TTC549 (cell line): Measurements from ENCODE around the gene CLDN16.

Source experiments
- FAIRE-seq: peaks from 2 replicates; lab custom pipeline; 2012; peaks lifted over from hg19 to GRCh38; lab: Jason Lieb, UNC

The CLDN16 gene

DNA sequence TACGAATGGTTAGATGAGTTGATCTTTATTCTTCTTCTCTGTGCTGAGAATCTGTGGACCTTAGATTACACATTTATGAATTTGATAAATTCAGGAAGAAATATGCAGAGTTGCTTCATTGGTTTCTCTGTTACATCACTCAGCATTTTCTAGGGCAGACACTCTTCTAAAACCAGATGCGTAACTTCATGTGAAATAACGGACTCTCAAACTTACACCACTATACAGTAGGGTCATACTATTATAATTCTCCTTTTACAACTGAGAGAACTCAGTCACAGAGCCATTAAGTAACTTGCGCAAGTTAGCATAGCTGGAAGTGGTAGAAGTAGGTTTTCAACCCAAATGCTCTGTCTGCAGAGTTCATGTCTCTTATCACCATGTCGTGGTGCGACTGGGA is 56.0 kb downstream of the CLDN16 start:
- no peak for FAIRE-seq

DNA sequence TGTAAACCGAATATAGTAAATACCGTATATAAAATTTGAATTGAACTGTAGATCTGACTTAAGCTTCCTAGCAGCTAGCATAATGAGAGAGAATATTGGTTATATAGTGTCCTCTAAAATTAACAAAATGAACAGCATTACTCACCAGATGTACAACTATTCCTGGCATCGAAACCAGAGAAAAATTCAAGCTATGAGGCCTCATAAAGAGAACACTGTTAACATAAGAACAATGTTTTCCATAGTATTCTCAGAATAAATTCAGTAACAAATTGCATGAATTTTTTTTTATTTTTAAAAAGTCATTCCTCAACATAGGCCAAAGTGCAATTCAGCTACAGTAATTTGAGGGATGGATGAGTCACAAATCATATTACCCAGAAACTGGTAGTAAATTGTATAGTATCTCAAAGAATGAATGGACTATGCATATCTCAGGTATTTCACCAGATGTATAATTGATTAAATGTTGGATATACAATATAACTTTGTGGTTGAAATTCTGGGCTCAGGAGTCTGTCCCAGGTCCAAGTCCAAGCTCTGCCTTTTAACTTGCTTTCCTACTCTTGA is 56.7 kb downstream of the CLDN16 start:
- FAIRE-seq = no peak

DNA sequence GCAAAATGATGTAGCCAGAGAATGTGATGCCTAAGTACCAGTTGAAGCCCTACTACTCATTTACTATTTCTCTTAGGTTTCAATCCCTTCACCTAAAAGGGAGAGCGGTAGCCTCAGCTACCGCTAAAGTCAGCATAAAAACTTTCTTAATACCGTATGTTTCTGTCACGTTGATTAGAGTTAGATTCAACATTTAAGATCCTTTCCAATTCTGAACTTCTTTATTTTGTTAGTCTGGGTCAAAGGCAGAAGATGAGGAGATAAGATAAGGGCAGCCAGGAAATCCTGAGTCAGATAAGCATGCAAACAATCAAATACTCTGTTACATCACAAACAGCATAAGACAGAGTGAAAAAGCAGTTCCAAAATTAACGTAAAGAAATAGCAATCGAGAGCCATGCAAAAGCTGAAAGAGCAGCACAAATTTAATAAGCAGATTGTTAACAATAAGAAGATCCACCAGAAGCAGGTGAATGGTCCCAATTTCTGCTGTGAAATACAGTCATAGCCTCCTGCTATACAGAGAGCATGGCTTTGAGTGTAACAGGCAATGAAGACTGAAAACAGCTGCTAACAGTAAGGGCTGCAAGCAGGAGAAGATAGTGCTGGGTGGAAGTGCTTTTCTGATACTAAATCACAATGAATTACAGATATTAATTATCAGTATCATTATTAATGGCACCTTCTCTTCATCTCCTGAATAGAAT is 58.8 kb downstream of the CLDN16 start:
- FAIRE-seq = no peak

DNA sequence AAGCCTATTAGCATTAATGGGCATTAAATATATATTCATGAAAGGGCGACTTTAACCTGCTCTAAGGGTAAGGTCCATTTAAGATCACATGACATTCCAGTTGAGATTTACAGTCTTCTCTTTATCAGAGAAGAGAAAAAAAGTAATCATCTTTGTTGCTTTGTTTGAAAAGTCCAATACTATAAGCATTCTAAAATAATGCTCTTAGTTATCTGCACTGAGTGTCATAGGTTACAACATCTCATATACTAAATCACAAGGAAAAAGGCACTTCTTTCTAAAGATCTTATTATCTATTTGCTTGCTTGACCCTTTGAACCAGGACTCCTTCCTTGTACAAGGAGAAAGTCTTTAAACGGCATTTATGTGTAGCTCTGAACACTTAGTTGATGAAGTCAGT is 60.3 kb downstream of the CLDN16 start:
- no peak for FAIRE-seq

DNA sequence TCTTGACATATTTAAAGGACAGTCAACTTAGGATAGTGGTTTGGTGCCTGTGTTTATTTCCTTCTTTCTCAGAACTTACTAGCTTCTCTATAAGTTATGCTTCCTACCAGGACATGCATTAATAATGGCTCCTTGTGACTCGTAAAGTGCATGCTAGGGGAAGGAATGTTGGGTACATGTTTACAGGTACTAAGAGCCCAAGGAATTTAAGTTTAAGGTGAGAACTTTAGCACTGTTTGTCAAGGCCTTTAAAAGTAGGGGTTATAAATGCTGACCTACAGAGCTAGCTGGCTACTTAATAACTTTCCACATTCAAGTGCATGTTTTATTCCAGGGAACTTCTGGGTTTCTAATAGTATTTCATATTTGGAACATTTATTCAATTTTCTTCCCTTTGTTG is 61.8 kb downstream of the CLDN16 start, which contains the start of gene TMEM207:
Gene TMEM207, minus strand, starts transcription at position 101 of the 400 bp plus-strand sequence. Its CDS starts 92 bp downstream, at position 9.
- FAIRE-seq = no peak

DNA sequence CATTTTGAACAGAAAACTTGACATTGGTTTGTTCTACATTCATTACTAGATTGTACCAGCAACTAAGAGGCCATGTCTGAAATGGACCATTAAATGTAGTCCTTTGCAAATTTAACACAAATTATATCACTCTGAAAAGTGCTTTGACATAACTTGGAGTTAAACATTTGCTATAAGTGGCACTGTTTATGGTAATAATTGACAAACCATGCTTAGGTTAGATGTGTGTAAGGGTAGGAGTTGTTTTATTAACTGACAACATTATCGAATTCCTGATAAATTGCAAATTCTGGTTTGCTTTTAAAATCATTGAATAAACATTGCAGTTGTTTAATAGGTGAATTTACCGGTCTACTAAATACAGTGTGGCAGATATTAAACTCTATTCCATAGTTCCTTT is 67.9 kb downstream of the CLDN16 start:
- FAIRE-seq = no peak

DNA sequence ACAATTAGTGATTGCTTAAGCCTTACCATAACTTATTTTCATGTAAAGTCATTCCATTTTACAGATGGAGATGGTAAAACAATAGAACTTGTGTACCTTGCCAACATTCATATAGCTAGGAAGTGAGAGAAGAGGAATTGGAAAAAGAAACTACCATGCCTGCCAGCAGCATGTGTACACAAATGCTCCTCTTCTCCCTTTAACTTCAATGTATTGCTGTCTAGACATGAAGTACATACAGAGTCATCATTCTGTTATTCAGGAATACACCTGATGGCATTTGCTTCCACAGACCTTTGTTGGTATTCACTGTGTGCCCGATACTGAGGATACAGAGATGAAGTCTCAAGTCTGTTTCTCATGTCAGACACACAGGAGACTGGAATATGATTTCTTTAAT is 68.8 kb downstream of the CLDN16 start:
- FAIRE-seq = no peak

DNA sequence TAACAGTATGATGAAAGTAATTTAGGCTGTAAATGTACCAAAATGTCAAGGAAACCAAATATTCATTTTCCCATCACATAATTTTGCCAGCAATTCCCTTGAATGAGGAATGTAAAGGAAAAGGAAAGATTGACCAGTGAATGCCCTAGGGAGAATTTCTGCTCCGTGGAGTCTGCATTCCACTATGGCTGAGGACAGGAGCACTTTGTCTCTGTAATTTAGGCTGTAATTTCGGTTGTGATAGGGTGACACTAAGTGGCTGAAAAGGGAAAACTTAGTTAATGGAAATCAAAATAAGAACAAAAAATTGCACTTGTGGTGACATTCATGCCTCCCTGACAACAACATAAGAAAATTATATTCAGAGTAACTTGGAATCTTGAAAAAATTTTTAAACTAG is 70.1 kb downstream of the CLDN16 start:
- FAIRE-seq = no peak
